G401 (cell line): ENCODE data around the gene MUC6. TPM values are rescaled to one million over a fixed set of nuclear protein-coding genes. Genes with fewer than 3 reads are reported as not detected.

Source experiments
- DNase-seq: peaks from one replicate; pipeline ENCODE4 v3.0.0-alpha.2; 2015; ENCODE audit warnings: low spot score
- in situ Hi-C: cut with HindIII; loops from 2 replicates; pipeline ENCODE4 v1.10.0; 2016; ENCODE audit warnings: low sequenced_read_pairs, mixed read lengths
- total RNA-seq: library from RNA; depleted of rRNA; stranded (reverse); fragments of >200 nt; shearing (Covaris generic); gene quantifications from 2 replicates; pipeline ENCODE4 v1.2.3, GENCODE V29; 2014

Gene MUC6
- total RNA-seq, 1 experiment from 2014 or later, result not detected

DNA sequence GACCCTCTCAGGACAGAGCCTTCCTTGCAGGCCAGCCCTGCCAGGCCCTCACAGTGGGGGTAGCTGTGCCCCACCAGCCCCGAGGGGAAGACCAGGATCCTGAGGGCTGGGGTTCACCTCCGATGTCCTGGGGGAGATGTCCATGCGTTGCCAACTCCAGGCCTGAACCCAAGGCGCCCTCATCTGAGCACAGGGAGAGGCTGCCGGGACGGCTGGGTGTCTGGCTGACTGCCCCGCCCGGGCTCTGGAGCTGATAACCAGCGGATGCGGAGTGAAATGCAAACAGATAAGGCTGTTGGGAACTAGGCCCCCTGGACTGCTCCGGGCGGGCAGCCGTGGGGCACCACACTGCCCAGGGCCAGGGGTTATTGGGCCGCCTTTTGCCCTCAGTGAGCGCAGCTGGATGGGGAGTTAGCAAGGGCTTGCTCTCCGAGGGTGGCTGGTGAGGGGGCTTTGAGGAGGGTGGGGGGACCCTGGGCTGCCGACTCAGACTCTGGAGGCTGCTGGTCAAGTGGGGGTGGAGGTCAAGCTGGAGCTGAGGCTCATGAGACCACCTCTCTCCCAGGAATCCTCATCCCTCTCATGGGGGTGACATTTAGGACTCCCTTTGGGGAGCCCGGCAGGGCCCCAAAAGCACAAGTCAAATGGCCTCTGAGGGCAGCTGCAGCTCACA, 5.6 kb upstream of the MUC6 start:
- in situ Hi-C loops, result no loop called here
- DNase-seq, result no peak

DNA sequence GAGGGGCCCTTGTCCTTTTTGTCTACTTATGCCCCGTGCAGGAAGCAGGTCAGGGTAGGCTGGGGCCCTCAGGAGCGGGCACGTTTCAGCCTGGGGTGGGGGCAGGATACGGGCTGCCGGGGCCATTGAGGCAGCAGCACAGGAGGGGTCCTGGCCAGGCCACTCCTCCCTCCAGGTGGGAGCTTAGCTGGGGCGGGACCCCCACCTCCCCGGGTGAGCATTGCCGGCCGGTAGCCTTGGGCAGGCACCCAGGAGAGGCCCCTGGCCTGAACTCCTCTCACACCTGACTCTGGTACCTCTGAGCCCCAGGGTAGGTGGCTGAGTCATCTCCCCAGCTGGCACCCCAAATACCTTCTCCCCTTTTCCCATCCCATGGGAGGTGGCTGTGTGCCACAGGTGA, 5.0 kb upstream of the MUC6 start:
- in situ Hi-C loops, result no loop called here

DNA sequence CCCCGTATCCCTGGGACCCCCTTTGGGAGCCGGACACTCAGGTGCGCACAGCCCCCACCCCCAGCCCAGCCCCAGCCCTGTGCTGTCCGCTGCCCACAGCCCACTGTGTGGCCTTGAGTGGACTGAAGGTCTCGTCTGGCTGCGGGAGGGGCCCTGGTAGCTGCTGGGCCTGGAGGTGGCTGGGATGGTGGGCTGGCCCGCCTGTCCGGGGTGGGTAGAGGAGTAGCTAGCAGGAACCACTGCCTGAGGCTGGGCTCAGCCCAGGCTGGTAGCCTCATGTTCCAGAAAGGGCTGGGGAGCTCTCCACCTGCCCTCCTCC, 4.6 kb upstream of the MUC6 start:
- no peak for DNase-seq
- in situ Hi-C loops, result no loop called here

More for the DNA sequence above, 5.0 kb upstream of the MUC6 start:
- DNase-seq, result no peak

DNA sequence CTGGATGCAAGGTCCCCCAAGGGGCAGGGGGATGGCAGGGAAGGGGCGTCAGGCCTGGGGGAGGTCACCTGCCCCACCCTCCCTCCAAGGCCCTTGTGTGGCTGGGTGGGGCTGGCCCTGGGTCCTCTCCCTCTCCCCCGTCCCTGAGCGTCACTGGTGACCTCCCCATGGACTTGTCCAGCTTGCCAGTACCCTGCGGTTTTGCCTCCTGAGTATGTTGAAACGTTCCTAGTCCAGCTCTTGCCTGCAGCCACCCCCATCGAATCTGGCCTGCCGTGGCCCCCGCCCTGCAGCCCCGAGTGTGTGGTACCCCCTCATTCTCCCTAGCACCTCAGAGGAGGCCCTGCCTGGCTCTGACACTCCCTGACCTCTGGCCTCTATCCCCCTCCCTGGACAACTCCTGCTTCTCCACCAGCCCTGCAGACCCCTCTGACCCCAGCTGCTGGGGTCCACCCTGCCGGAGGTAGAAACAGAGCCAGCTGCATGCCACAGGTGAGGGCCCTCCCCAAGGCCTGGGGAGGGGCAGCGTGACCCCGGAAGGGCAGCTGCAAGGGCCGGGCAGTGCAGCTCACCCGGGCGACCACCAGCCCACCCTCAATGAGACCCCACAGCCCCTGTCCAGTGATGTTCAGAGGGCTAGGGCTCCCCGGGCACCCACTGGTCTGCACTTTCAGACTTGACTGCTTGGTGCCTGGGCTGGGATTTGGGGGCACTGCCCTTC, 4.1 kb upstream of the MUC6 start:
- in situ Hi-C loops, result no loop called here
- DNase-seq, result no peak

DNA sequence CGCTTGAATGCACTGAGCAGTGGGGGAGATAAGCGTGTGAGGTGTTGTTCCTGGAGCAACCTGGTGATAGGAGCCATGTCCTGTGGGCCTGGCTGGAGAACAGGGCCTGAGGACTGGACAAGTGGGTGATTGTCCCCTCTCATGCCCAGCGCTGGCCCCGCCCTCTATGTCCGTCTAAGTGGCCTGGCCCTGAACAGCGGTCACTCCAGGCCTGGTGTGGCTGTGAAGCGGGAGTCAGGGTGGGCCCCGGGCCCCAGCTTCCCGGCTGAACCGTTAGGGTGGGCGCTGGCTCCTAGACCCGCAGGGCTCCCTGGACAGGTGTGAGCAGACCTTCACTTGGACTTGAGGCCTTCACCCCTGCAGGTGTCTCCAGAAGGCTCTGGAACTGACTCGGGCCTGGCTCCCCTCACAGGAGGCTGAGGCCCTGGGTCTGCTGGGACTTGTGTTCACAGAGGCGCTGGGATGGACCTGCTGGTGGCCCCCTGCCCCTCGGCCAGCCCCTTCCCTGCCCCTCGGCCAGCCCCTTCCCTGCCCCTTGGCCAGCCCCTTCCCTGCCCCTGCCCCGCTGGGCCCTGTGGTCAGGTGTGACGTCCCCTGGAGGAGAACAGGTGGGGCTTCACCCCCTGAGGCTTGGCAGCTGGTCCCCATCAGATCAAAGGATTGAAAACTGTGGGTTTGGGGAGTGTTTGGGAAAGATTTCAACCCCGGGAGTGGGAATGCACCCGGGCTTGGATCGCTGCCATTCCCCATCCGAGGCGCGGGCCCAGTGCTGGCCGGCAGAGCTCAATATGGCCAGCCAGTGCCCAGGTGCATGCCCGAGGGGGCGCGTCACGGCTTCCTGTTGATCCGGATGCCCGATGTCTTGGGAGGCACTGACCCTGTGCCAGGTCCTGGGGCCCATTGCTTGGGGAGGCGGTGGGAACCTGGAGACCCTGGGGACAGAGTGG, 3.2 kb upstream of the MUC6 start:
- in situ Hi-C loops, result no loop called here
- no peak for DNase-seq

DNA sequence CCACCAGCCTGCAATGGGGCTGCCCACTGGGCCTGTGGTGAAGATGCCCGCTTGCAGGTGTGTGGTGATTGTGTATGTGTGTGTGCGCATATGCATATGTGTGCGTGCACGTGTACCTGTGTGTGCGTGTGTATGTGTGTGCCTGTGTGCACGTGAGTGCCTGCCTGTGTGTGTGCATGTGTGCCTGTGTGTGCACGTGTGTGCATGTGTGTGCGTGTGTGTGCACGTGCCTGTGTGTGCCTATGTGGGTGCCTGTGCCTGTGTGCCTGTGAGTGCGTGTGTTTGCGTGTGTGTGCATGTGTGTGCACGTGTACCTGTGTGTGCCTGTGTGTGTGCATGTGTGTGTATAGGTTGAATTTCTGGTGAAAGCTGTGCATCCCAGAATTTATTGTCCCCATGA, 2.4 kb upstream of the MUC6 start:
- DNase-seq, result no peak
- in situ Hi-C loops, result no loop called here

DNA sequence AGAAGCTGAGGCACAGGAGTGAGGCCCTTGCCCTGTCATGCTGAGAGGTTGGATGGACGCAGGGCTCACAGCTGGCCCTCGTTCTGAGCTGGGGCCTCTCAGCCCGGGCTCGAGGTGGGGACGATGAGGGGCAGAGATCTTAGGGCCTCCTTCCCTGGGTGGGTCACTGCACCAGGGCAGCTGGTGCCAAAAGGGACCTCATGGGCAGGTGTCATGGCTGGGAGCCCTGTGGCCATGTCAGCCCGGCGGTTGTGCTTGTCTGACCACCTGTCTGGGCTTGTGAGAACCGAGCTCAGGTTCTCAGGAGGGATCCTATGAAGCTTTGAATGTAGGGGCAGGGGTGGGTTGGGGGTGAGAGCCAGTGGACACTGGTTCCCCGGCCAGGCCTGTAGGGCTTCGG, 1.8 kb upstream of the MUC6 start:
- in situ Hi-C loops, result no loop called here
- DNase-seq, result no peak

DNA sequence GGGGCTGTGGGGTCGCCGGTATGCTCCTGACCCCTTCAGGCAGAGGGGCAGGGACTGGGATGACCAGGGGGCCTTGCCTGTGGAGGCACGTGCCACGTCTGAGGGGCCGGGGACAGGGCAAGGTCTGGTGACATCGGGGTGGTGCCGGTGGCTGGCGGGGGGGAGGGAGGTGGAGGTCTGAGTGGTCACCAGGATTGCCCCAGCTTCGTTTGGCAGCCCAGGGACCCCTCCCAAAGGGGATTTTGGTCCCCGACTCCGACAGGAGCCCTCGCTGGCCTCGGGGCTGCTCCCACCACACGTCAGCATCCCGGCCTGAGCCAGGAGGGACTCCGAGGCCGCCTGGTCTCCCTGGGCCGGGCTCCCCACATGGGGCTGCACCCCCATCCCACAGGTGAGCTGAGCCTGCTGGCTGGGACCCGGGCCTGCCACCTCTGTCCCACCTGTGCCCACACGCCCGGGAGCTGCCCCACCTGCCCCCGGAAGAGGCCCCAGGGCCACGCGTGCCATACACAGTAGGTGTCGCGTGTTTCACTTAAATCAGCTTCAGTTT, 1.1 kb upstream of the MUC6 start:
- no peak for DNase-seq

DNA sequence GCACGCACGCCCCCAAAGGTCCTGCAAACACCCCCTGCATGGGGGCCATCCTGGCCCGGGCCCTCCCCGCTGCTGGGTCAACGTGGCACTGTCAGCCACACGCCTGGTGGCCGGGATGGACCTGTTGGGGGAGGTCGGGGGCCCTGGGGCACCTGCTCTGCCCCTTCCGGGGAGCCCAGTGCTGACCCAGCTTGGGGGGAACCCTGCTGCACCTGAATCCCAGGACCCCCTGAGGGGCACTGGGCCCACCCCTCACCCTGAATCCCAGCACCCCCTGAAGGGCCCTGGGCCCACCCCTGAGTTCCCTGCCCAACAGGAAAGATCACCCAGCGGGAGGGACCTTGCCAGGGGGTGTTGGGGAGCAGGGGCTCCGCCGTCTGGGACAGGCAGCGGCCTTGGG, 413 bp upstream of the MUC6 start:
- in situ Hi-C loops, result no loop called here
- no peak for DNase-seq

More for the DNA sequence above, 1.1 kb upstream of the MUC6 start:
- in situ Hi-C loops, result no loop called here

DNA sequence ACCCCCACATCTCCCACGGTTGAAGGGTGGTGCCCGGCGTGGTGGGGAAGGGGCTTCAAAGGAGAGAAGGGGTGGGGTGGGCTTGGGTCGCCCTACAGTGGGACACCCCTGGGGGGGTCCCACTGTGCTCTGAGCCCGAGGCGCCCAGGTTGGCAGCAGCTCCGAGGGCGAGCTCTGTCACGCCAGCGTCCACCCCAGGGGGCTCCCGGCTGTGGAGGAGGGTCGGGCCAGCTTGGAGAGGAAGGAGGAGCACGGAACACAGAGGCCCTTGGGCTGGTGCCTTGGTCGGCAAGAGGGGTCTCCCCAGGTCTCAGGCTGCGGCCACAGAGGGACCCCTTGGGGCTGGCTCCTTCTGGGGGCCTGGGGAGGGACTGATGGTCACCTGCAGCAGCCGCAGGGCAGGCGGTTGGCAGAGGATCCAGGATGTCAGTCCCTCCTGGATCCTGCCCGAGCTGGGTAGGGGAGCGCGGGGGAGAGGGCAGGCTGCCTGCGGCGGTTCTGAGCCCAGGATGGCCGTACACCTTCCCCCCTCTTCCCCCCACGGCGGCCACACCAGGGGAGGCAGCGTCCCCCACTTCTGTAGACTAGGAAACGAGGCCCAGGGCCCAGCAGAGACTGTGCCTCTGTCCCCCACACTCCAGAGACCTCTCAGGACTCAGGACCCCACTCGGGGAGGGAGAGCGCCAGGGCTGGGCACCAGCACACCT, 788 bp downstream of the MUC6 start:
- in situ Hi-C loops, result no loop called here
- no peak for DNase-seq

DNA sequence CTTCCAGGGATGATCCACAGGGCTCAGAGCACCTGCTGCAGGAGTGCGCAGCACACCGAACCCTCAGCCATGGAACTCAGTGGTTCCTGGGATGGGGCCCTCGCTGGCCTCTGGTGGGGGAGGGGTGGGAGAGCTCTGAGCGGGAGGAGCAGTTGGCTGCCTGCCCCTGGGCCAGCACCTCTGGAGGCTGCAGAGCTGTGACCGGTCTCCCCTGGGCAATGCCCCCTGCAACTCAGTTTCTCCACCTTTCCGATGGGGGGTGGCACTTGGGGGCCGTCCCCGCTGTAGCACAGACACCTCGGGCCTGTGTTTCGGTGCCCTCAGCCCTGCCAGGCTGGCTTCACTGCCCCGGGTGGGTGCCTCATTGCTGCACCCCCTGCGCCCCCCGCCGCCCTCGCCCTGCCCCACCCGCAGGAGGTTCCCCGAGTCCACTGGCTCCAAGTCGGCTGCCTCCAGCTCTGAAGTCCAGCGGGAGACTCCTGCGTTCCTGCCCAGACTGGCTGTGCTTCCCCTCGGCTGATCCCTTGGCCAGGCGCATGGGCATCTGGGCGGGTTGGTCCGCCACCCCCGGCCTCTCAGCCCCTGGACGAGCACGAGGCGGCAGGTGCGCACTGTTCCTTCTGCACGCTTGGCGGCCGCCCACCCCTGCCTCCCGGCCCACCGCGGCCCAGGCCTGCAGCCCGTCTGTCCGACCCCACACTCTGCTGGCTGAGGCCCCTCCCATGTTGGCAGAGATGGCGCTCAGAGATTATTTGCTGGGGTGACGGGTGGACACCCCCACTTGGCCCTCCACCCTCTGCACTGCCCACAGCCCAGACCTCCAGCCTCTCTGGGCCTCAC, 1.8 kb downstream of the MUC6 start:
- in situ Hi-C loops, result no loop called here
- no peak for DNase-seq

DNA sequence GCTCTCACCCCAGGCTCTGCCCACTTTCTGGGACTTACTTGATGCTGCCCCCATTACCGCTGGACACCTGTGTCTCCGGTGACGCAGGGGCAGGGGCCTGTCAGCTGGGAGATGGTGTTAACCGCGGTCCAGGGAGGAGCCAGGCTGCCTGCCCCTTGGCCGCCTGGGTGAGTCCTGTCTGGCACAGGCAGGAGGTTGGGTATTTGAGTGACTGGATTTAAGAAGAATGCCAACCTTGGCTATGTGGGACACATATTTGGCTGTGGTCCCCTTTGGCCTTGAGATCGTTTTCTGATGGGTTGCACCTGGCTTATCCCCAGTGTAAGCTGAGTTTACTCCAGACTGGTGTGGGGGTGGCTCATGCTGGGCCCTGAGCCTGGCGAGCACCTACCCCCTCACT, 2.5 kb downstream of the MUC6 start:
- DNase-seq, result no peak
- in situ Hi-C loops, result no loop called here

DNA sequence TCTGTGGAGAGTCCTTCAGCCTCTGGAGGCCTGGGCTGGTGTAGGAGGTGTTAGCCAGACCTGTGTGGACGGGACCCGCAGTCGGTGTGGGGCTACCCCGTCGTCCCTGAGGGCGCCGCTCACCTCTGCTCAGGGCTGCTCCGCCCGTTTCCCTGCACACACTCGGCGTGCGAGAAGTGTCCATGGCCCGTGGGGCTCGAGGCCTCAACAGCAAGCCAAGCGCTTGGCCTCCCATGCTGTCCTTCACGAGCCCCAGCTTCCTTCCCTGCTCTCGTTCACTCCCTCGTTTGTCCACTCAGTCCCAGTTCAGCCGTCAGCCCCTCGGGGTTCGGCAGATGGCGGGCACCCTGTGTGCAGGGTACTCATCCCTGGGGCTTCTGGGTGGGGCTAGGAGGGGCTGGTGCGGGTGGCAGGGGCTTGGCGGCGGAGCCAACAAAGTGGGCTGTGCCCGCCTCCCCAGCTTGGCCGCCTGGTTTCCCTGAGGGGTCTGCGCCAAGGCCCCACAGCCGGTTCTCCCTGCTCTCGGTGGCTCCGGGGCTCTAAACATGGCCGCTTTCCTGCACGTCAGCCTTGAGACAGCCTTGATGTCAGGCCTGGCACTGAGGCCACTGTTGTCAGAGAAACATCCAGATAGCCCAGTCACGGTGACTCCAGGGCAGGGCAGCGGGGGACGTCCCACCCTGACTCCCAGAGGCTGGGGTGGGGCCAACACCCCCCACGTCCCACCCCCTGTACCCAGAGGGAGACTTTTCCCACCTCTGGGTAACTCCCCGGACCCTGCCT, 3.3 kb downstream of the MUC6 start:
- DNase-seq, result no peak
- in situ Hi-C loops, result no loop called here

DNA sequence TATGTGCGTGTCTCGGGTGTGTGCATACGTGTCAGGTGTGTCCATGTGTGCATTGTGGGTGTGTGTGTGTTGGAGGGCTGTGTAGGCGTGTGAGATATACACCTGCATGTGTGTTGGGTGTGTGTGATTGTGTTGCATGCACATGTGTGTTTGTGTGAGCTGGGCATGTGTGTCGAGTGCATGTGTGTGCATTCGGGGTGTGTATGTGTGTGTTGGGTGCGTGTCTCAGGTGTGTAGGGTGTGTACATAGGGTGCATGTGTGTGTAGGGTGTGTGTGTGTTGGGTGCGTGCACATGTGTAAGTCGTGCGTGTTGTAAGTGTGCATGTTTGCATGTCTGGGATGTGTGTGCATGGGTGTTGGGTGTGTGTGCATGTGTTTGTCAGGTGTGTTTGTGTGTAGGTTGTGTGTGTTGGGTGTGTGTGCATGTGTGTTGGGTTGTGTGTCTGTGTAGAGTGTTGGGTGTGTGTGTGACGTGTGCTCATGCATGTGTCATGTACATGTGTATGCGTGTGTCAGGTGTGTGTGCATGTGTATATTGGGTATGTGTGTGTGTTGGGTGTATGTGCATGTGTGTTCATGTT, 4.1 kb downstream of the MUC6 start:
- in situ Hi-C loops, result no loop called here

DNA sequence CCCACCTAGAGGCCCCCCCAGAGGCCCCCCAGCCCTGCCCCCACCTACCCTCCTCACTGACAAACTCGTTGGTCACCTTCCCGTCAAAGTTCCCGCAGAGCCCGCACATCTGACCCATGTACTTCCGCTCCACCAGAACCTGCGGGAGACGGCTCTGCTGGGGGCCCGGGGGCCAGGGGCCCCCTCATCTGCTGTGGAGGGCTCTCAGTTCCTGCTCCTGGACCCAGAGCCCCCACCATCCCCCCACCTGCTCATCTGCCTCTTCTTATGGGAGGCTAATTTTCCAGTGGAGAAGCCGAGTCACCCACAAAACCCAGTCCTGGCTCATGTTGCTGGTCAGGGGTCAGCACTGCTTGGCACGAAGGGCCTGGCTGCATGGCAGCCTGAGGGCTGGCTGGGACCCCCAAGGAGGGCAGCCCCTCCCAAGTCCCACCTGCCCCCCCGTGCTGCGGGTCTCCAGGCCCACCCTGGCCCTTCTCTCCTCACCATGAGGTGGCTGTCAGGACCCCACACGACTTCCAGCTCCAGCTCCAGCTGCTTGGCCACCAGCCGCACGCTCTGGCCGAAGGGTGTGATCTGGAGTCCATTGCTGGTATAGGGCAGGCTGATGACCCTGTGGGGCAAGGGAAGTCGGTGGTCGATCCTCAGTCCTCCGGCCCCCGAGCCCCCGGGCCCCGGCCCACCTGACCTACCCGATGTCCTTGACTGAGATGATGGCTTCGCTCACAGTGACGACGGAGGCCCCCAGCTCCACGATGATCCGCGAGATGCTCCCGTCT, 5.2 kb downstream of the MUC6 start:
- DNase-seq, result no peak
- in situ Hi-C loops, result no loop called here

More for the DNA sequence above, 4.1 kb downstream of the MUC6 start:
- DNase-seq, result no peak

DNA sequence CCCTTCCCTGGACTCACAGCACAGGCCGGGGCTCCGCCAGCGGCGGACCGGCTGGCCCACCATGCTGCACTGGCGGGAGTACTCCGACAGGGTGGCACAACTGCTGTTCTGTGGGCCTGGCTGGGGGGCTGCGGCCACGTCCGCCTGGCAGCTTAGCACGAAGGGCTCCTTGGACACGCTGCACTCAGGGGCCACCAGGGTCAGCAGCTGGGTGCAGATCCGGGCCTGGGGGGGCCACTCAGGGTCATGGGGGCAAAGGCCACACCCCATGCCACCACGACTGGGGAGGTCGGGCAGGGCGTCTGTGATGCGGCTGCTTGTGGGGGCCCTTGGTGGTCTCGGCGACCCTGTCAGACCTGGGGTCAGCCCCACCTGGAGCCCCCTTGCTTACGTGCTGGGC, 6.0 kb downstream of the MUC6 start:
- in situ Hi-C loops, result no loop called here
- no peak for DNase-seq

DNA sequence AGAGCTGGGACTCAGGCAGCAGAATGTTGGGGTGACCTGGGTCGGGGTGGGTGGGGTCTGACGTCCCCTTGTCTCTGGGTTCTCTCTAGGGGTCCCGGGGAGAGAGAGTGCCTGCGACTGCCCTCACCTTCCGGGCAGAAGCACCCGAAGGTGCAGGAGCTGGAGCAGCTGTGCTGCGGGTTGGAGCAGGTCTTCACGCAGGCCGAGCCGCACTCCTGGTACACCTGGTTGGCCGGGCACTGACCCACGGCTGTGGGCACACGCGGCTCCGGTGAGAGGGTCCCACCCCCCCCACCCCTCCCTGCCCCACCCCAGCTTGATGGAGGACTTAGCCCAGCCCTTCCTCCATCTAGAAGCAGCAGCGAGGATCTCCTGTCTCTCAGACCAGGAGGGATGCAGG, 6.4 kb downstream of the MUC6 start:
- DNase-seq, result no peak
- in situ Hi-C loops, result no loop called here
